Stimulated activated CD4-positive, alpha-beta T cell treated with anti-CD3 and anti-CD28 coated beads, Interleukin-1b, Interleukin-23, amount 100 ng/mL, for 4 hours (primary cell): Measurements from ENCODE around the gene GGN.
"Not testable (repeated sequence)": the region's sequence is repeated elsewhere in the genome, so short reads cannot be mapped to it uniquely, and the experiment has no call there.

ENCODE experiments used
- DNase-seq, 2 donors: peaks; one replicate each; pipeline ENCODE4 v3.0.0-alpha.2; 2020; ENCODE audit warnings: low read depth in 2 of 2

Gene GGN

DNA sequence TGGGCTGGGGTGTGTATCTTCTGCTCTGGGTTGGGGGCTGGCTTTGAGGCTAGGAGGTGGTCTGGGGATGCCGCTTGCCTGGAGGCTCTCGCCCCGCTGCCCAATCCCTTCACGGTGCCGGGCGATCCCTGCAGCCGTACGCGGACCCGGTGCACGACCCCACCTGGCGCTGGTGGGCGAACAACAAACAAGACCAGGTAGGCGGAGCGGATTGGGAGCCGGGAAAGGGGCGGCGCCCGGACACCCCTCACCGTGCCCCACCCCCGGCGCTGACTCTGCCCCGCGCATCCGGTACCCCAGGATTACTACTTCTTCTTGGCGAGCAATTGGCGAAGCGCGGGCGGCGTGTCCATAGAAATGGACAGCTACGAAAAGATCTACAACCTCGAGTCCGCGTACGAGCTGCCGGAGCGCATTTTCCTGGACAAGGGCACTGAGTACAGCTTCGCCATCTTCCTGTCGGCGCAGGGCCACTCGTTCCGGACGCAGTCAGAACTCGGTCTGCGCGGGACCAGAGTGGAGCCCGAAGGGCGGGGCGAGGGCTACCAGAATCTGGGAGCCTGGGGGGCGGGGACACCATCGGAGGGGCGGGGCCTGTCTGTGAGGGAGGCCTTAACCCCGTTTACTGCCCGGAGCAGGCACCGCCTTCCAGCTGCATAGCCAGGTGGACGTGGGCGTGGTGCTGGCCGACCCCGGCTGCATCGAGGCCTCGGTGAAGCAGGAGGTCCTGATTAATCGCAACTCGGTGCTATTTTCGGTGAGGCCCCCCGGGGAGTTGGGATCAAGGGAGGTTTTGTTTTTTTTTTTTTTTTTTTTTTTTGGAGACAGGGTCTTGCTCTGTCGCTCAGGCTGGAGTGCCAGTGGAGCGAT is 25.5 kb downstream of the GGN start:
- peak; percentile 52 to 68 for DNase-seq

DNA sequence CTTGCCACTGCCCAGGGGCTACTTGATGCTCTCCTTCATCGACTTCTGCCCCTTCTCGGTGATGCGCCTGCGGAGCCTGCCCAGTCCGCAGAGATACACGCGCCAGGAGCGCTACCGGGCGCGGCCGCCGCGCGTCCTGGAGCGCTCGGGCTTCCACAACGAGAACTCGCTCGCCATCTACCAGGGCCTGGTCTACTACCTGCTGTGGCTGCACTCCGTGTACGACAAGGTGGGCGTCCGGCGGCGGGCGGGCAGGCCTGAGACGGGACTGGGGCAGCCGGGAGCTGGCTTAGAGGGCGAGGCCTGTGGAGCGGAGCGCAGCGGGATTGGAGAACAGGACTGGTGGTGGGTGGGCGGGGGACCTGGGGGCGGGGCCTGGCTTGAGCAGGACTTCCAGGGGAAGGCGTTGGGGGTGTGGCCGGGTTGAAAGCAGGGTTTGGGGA is 26.2 kb downstream of the GGN start:
- DNase-seq, result peak; percentile 37 to 60

DNA sequence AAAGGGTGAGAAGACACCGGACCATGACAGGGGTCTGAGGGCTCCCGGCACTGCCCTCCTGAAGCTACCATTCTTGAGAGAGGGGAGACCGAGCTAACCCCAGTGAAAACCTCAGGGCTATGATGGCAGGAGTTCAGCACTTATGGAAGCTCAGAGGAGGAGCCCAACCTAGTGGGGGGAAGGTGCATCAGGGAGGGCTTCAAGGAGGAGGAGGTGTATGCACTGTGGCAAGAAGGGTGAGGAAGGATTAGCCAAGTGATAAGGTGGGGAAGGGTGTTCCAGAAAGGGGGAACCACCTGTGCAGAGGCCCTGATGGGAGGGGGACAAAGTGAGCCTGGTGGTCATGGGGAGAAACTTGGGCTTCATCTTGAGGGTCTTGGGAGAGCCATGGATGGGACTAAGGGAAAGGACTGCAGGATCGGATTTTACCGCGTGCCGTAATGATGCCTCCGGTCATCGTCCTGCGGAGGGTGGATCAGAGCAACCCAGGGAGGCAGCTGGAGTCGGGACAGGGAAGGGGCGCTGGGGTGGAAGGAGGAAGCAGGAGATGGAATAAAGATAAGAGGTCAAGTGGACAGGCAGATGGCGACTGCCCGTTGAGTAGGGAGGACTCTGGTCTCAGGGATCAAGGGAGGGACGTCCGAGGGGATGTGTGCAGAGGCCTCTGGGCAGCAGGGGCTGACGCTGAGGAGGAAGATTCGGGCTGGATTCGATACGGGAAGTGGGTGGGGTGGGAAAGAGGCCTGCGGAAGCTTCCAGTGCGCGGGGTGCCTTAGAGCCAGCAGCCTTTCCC is 26.8 kb downstream of the GGN start:
- no peak for DNase-seq

DNA sequence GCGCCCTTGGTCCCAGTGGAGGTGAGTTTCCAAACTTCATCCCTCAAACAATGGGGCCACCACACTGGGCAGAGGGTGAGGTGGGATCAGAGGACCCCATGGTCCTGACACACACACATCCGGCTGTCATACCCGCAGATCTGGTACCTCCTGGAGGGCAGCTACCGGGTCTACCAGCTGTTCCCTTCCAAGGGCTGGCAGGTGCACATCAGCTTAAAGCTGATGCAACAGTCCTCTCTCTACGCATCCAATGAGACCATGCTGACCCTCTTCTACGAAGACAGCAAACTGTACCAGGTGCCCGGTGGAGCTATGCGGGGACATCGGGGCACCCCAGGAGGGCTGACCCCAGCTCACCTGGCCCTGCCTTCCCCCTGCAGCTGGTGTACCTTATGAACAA is 27.5 kb downstream of the GGN start:
- no peak for DNase-seq

DNA sequence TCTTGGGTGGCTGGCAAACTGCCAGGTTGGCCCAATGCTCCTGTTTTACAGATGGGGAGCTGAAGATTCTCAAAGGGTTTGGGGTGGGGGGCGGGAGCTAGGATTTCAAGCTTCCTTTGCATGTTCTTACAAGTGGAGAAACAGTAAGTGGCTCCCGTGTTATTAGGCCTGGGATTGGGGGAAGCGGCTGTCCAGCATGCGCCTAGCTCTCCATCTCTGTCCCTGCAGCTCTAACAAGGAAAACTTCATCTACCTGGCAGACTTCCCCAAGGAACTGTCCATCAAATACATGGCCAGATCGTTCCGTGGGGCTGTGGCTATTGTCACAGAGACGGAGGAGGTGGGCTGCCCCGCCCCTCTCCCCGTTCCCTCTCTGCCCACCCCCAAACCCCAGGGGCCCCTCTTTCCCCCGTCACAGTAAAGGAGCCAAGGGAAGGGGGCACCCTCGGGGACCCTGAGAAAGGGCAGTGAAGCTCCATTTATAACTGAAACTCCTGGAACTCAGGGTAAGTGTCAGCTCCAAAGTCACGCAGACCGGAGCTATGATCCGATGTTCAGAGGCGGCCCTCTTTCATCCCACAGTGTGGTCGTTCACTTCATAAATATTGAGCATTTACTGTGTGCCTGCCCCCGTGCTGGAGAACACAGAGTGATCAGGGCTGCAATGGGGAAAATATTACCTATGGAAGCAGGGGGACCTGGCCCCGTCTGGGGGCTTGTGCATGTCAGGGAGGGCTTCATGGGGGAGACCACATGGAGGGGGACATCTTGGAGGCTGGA is 28.4 kb downstream of the GGN start:
- DNase-seq, result no peak

DNA sequence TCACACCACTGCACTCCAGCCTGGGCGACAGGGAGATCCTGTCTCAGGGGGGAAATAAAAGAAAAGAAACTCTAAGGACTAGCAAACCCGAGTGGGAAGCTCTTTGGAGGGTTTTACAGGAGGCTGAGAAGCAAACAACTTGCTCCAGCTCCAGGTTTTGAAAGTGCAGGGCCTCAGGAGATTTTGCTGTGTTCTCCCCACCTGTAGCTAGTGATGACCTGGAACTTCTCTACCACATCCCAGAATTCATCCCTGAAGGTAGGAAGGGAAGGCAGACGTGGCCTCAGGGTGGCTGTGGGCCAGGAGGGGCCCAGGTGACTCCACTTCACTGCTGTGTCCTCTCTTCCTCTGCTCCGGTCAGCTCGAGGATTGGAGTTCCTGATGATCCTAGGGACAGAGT is 29.8 kb downstream of the GGN start:
- no peak for DNase-seq

DNA sequence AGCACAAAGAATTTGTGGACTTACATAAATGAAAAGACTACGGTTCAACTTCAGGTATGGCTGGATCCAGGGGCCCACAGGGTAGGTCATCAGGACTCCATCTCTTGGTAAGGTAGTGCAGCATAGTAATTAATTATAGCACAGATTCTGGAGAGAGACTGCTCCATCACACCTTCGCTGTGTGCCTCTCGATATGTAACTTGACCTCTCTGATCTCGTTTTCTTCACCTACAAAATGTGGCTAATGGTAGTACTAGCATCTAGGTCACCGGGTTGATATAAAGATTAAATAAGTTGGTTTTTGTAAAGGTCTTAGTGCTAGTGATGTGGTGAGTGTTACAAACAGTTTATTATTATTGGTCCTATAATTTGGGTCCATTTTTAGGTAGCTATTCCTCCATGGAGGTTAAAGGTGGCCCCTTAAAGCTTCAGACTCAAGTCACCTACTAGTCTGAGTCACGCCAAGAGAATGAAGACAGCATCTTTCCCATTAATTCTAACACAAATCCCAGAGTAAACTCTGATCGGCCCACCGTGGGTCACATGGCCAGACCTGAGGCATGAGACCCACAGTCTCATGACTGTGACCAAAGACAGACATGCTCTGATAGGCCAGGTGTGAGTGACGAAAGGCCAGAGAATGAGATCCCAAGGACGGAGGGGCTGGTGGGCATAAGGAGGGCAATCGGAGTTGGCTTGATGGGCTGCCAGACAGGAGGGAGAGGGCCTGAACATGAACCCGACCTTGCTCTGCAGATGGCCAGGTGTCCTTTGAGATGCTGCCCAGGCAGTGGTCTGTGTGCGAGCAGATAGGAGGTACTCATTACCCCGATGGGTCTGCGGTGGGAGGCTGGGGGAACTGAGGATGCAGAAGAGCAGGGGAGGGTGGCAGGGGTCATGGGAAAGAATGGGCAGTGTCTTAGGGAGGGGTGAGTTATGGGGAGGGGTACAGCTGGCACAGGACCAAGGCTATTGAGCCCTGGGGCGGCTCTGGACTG is 31.8 kb downstream of the GGN start:
- no peak for DNase-seq

DNA sequence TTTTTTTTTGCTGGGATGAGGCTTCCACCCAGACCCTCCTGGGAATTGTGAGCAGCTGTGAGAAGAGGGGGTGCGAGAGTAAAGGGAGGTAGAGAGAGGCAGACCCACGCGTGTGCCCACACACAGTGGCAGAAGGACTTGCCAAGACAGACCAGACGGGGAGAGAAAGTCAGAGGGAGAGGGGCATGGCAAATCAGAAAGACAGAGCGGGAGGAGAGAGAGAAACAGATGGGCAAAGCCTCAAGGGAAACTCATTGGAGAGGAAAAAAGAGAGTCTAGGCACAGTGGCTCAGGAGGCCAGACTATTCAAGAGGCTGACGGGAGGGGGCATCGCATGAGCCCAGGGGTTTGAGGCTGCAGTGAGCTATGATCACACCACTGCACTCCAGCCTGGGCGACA is 35.2 kb downstream of the GGN start:
- no peak for DNase-seq

DNA sequence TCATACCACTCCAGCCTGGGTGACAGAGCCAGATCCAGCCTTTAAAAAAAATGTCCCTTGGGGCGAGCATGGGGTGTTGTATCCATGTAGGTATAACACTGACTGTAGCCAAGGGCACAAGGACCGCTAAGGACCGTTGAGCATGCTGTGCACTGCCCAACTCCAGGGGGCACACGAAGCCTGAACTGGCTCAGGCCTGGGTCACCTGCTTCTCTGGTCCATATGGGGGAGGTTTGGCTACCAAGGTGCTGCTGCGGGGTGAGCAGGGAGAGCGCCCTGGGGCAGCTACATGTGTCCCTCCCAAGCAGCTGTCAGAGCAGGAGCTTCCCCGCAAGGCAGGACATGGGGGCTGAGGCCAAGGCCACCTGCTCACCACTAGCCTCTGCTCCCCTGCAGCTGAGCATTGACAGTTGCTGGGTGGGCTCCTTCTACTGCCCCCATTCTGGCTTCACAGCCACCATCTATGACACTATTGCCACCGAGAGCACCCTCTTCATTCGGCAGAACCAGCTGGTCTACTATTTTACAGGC is 35.9 kb downstream of the GGN start:
- DNase-seq, result no peak

DNA sequence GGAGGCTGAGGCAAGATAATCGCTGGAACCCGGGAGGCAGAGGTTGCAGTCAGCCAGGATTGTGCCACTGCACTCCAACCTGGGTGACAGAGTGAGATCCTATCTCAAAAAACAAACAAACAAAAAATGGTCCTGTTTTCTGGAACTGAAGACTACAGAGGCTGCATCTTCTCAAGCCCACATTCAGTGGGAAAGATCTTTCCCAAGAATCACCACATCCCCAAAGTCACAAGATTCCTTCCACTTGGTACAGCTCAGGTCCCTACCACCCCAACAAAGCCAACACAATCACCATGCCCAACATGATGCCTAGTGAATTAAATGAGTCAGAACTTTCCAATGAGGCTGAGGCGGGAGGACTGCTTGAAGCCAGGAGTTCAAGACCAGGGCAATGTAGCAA is 37.0 kb downstream of the GGN start:
- DNase-seq, result no peak

DNA sequence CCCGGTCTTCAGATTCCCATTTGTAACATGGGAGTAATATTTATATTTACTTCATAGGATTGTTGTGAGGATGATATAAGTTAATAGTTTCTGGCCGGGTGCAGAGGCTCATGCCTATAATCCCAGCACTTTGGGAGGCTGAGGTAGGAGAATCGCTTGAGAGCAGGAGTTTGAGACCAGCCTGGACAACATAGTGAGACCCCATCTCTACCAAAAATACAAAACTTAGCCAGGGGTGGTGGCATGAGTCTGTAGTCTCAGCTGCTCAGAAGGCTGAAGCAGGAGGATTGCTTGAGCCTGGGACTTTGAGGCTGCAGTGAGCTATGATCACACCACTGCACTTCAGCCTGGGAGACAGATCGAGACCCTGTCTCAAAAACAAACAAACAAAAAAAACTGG is 41.0 kb downstream of the GGN start:
- DNase-seq, result no peak

DNA sequence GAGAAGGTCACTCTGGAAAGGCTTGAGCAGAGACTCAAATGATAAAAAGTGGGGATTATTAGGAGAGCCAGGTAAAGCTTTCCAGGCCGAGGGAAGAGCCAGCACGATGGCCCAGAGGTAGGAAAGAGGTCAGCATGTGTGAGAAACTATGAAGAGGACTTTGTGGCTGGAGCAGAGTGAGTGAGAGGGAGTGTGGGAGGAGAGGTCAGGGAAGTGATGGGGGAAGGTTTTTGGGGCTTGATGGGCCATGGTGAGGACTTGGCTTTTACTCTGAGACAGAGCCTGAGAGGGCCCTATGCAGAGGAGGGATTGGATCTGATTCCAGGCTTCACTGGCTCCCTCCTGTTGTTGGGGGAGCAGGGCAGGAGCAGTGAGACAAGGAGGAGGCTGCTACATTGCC is 46.9 kb downstream of the GGN start:
- DNase-seq, result no peak

DNA sequence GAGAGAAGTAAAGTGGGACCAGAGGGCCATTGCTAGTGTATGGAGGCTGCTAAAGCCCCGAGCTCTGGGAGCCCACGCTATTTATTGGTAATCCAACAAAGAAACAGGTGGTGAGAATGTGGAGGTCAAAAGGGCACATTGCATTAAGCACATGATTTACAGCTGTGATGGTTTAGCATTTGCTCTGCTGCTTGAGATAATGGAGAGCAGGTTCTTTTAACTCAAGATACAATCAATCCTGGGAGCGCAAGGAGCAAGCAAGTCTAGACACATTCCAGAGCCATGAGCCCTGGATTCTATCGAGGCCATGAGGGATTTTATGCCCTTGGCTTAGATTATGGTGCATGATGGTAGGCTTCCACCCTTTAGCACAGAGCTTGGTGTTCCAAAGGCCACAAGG is 48.8 kb downstream of the GGN start:
- not testable (repeated sequence) for DNase-seq

DNA sequence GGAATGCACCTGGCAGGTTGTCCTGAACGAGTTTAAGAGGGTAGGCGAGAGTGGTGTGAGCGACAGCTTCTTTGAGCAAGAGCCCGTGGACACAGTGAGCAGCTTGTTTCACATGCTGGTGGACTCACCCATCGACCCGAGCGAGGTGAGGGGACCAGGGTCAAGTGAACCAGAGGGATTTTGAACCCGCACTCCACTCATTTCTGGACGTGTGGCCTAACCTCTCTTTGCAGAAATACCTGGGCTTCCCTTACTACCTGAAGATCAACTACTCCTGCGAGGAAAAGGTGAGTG is 50.5 kb downstream of the GGN start:
- no peak for DNase-seq

DNA sequence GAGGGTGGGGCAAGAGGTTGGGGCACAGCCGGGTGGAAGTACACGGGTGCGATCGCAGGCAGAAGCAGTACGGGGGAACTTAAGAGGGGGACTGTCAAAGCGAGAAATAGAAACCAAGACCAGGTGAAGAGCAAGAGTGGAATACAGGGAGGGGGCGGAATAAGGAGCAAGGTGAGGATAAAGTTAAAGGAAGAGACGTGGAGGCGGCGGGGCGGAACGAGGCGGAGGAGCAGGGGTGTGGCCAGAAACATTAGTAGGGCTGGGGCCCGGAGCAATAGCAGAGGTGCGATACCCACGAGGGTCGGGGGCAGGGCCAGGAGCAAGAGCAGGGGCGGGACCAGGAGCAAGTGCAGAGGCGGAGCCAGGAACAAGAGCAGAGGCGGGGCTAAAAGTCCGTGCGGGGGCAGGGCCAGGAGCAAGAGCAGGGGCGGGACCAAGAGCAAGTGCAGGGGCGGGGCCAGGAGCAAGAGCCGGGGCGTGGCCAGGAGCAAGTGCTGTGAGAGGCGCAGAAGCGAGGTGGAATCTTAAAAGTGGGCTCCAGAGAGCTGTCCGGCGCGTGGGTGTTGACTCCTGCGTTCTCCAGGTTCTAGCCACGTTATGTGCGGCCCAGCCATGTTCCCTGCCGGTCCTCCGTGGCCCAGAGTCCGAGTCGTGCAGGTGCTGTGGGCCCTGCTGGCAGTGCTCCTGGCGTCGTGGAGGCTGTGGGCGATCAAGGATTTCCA is 51.0 kb downstream of the GGN start:
- peak; percentile 91 to 94 for DNase-seq

DNA sequence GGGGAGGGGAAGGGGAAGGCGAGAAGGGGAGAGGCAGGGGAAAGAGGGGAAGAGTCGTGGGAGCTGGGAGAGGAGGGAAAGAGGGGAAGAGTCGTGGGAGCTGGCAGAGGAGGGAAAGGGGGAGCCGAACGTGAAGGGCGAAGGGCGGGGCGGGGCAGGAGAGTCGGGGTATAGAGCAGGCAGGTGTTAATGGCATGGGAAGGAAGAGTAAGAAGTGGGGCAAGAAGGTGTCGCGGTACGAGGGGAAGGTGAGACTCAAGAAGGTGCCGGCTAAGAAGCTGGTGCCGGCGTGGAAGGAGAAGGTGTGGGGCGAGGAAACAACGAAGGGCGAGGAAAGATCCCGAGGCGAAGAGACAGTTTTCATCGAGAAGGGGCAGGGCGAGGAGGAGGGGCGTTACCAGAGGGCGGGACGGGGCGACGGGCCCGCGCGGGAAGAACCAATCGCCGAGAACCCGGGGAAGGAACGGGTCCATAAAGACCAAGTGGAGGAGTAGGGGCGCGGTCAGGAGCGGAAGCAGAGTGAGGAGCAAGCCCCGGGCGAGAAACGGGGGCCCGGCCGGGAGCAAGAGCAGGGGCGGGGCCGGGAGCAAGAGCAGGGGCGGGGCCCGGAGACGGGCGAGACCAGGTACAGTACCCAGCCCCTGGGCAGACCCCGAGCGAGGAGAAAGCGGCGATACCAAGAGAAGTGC is 51.7 kb downstream of the GGN start:
- peak; percentile 90 to 92 for DNase-seq
